PC-9 (cell line): ENCODE data around the gene HS3ST6.

Experiments
- EZH2 ChIP-seq: fragments of 200-600 bp; sonication (generic); IDR thresholded peaks from 2 replicates; pipeline ENCODE4 v1.8.0; 2017; ENCODE audit warnings: antibody characterized with exemption, low read depth
- TF ChIP-seq, protein P1 (sequence below): fragments of 200-600 bp; sonication (generic); conservative IDR thresholded peaks from 2 replicates; pipeline ENCODE4 v1.6.1; 2017; ENCODE audit warnings: mixed run types, antibody characterized with exemption, mild to moderate bottlenecking, moderate library complexity

DNA sequence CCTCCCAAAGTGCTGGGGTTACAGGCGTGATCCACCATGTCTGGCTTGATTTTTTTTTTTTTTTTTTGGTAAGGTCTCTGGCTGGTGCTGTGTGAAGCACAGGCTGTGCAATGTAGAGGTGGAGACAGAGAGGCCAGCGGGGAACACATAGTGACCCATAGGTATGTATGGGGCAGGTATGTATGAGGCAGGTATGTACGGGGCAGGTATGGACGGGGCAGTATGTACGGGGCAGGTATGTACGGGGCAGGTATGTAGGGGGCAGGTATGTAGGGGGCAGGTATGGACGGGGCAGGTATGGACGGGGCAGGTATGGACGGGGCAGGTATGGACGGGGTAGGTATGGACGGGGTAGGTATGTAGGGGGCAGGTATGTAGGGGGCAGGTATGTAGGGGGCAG, 31.3 kb upstream of the HS3ST6 start:
- TF ChIP-seq, protein P1, sequence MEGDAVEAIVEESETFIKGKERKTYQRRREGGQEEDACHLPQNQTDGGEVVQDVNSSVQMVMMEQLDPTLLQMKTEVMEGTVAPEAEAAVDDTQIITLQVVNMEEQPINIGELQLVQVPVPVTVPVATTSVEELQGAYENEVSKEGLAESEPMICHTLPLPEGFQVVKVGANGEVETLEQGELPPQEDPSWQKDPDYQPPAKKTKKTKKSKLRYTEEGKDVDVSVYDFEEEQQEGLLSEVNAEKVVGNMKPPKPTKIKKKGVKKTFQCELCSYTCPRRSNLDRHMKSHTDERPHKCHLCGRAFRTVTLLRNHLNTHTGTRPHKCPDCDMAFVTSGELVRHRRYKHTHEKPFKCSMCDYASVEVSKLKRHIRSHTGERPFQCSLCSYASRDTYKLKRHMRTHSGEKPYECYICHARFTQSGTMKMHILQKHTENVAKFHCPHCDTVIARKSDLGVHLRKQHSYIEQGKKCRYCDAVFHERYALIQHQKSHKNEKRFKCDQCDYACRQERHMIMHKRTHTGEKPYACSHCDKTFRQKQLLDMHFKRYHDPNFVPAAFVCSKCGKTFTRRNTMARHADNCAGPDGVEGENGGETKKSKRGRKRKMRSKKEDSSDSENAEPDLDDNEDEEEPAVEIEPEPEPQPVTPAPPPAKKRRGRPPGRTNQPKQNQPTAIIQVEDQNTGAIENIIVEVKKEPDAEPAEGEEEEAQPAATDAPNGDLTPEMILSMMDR, result no peak
- no peak for TF ChIP-seq EZH2
